ENCODE measurements around the gene SMIM45.

The SMIM45 gene

DNA sequence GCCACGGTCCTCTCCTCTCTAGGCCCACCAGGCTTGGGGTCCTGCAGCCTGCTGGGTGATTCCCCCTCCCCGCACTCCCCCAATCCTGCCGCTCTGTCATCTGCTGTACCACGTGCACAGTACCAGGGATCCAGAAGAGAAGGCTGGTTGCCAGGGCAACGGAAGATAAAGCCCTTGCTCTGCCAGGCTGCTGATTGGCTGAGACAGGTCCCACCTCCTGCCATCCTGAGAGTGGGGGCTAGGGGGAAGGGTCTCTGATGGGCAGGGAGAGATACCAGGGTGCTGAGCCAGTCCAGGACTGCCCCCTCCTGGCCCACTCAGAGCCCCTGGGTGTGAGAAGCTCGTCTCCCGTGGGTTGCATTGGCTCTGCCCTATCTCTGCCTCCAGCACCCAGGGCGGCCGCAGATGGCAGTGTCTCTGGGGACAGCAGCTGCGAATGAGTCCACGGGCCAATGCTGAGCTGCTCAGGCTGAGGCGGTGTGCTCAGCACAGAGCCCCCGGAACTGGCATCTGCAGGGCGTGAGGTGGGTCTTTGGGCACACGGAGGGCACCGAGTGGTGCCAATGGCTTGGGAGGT, at the start of gene SMIM45:
SMIM45 (plus strand) TSS at position 253 of the 577 bp plus-strand sequence.
- DNase-seq = peak; percentile 97

DNA sequence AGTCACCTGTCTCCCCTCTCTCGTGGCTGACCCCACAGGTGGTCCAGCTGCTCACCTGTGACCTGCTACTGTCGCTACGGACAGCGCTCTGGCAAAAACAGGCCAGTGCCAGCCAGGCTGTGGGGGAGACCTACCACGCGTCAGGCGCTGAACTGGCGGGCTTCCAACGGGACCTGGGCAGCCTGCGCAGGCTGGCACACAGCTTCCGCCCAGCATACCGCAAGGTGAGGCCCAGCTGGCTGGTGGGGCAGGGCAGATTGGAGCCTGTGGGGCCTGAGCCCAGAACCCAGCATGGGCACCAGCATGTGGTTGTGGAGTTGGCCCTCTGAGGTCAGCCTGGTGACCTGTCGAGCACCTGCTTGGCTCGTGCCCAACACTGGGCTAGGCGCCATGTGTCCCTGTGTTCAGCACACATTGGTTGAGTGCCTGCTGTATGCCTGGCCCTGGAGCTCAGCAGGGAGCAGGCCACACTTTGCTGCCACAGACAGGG, 49.0 kb upstream of the SMIM45 start:
- no peak for DNase-seq

DNA sequence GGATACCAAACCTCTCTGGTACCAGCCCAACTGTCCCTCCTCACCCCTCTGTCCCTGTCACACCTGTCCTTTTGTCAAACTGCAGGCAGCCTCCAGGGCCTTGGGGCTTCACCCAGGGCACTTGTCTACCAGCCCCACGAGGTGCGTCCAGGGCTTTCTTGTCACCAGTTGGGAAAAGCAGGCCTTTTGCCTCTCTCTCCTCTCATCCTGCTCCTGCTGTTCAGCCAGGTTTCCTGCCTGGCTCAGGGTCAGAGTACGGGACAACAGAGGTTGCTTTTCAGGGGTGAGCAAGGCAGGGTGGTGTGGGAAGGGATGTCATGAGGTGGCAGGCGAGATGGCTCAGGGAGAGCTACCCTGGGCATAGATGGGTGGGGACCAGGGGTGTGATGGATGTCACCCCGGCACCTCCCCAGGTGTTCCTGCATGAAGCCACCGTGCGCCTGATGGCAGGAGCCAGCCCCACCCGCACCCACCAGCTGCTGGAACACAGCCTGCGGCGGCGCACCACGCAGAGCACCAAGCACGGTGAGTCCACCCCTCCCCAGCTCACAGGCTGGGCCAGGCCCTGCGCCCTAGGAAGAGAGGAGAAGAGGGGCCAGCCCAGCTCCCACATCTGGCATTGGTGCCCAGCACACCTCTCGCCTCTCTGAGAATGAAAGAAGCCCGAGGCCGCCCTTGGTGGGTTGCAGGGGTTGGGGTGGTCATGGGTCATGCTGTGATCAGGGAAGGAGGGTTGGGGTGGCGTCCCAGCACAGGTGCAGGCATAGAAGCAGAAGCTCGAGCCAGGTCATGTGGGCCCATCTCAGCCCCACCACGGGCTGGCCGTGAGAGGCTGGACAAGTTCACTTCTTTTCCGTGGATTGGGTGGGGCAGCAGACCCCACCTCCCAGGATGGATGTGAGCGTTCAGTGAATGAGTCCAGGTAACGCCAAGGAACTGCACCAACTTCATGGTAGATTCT, 47.2 kb upstream of the SMIM45 start:
- DNase-seq = no peak

DNA sequence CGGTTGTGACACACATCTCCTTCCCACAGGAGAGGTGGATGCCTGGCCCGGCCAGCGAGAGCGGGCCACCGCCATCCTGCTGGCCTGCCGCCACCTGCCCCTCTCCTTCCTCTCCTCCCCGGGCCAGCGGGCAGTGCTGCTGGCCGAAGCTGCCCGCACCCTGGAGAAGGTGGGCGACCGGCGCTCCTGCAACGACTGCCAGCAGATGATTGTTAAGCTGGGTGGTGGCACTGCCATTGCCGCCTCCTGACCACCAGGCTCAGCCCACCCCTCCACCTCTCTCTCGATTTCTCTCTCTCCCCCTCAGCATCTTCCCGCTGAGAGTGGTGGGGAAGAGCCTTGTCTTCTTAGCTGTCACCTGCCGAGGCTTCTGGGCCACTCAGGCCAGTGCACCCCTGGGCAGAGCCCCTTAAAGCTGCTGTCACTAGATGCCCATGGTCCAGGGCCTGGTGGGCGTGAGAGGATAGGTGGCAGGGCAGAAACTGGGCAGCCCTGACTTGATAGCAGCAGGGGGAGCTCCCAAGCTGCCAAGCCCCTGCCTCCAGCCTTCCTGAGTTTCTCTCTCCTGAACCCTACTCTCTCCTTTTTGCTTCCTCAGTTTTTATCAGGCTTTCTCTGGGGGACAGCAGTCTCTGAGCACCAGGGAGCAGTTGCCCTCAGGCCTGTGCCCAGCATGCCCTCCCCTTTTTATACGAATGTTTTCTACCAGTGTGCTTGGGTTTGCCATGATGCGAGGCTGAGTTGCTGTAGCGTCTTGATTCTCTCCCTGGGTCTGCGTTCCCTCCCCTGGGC, 46.3 kb upstream of the SMIM45 start:
- DNase-seq = no peak

DNA sequence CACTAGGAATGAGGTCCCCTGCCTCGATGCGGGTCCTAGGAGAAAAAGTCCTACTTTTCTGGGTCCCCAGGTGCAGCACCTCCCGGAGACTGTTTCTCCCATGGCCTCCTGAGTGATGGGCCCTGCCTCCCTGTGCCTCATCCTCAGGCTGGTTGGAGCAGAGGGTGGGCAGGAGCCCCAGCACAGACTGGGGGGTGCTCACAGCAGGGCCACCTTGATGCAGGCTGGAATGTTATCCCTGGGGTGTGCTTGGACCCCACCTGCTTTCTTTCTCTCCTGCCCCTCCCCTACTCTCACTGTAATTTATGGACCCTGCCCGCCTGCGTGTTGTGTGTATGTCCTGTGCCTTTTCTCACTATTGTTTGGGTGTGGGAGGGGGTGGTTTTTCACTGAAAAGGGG, 45.1 kb upstream of the SMIM45 start:
- no peak for DNase-seq

DNA sequence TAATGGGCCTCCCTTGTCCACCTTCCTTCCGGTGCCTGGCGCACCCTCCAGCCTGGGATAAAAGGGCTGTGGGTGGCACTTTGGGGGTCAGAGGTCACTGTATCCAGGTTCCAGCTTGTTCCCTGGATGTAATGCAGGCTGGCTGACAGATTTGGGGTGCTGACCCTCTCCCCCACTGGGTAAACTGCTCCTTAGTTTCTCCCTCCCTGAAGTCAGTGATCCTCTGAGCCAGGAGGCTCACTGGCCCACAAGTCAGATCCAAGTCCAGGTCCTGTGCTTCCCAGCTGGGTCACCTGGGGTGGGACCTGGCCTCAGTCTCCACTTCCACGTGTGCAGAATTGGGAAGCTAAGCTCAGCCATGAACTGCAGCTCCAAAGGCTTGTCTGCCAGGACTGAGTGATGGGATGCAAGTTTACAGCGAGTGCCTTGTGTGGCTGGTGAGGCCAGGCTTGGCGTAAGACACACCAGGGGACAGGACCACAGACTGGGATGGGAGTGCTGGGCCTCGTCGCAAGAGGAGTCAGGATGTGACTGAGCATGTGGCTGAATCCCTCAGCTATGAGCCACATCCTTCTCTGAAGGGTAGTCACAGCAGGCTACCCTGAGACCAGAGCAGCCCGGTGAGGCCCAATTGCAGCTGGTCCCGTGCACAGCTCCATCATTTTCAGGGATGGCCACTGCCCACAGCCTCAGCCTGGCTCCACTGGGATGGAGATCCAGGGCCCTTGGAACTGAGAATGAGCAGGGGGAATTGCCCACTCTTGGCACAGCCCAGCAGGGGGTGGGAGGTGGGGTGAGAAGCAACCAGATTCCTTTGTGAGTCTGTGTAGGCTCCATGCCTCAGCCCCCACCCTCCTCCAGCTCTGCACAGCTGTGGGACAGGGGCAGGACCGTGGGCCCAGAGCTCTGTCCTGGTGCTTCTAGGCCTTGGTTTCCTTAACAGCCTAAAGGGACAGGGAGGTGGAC, 44.2 kb upstream of the SMIM45 start:
- DNase-seq = no peak

DNA sequence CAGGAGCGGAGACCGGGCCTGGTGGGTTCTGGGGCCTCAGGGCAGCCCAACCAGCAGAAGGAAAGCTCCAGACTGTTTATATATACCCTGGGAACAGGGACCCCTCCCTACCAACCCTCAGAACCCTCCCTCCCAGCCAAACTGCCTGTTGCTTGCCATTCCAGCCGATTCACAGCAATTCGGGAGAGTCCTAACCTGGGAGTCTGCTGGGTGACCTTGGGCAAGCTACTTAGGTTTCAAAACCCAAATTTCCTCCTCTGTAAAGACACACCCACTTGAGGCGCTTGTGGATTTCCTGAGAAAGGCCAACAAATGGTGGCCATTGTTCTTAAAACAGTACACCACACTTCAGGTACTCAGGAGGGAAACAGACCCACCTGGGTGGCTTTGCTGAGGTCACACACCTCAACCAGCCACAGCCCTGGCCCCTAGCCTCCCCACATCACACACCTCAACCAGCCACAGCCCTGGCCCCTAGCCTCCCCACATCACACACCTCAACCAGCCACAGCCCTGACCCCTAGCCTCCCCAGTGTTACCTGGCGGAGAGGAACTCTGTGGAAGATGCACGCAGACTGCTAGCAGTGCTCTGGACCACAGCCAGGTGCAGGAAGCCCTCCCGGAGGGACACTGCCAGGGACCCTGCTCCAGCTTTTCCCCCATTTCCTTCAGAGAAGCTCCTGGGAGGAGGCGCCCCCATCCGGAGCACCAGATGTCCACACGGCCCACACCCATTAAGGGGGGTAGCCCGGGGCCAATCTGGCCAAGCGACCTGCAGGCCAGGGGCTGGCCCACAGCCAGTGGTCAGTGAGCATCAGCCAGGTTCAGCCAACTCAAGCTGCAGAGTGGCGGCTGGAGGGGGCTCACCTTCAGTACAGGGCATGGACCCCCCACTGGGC, 43.3 kb upstream of the SMIM45 start:
- peak in 1 of 2 experiments; percentile 43 for DNase-seq

DNA sequence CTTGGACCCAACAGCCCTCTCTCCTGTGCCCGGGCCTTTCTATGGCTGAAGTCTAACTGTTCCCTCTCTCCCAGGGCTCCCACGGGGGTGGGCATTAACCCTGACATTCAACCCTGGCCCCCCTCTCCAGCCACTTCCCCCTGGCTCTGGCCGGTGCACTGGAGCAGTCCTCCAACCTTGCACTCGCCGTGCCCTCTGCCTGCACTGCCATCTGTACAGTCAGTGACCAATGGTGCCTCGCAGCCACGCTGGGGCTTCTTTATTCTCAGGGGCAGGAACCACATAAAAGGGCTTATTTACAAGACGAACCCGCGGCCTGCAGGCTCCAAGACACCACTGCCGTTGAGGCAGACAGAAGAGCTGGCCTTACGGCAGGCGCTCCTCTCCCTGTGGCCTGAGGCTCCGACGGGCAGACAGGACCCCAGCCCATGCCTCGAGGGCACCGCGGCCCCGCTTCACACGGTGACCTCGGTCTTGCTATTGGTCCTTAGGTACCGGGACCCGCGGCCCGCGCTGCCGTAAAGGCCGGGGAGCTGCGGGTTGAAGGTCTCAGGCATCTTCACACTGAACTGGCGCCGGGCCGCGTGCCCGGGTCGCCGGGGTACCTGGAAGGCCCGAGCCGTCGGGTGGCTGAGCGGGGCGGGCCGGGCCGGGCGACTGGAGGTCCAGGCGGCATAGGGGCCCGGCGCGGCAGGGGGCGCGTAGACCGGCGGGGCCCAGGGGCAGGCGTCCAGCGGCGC, 42.5 kb upstream of the SMIM45 start:
- DNase-seq = no peak

DNA sequence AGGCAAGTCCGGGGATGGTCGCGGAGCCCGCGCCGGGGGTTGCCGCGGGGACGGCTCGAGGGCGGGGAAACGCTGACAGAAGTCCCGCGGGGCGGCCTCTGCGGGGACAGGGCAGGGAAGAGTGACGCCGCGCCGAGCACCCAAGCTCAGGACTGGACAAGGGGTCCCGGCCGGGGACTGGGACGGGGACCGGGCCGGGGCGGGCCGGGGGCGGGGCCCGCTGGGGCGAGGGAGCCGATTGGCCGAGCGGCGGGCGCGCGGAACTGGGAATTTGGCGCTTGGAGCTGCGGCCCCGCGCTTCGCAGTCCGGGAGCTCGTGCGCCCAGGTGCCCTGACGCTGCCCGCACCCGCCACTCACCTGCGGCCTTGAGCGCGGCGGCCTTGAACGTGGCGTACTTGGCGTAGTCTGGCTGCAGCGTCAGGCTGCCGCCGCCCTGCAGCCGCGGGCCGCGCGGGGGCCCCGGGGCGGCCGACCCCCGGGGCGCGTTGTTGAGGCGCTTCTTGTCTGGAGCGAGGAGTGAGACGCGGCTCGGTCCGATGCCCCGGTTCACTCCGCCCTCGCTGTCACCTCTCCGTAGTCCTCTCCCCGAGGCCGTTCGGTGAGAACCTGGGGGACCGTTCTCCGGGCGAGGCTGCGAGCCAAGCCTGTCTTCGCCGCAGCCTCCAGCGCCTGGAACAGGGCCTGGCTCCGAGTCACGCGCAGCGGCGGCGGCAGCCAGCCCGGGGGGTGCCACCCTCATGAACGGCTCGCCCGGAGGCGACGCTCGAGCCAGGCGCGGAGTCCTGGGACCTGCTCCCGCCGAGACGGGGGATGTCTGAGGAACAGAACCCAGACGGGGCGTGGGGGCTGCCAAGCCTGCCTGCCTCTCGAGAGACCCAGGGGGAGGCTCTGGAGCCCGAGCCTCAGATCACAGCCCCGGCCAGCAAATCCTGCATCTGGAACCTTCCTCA, 41.6 kb upstream of the SMIM45 start:
- peak in 1 of 2 experiments; percentile 28 for DNase-seq

DNA sequence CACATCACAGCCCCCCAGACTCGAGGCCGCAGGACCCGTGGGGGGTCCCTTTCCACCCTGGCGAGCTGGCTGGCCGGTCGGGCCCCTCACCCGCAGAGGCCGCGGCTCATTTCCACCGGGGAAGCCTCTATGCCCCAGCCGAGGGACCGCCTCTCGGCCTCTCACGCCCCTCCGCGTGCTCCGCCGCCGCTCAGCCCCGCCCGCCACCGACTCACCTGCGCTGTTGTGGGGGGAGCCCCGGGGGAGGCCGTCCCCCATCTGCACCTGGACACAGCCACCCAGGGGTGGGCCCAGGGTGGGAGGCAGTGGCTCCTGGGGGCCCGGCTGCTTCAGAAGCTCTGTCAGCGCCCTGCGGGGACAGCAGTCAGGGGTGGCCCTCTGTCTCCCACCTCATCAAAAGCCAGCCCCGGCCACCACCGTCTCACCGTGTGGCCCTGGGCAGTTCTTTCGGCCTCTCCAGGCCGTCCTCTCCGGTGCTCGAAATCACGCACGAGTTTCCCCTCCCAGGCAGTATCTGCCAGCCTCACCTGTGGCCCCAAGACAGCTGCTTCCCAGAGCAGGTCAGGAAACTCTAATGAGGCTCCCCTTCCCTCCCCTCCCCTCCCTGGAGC, 40.8 kb upstream of the SMIM45 start:
- DNase-seq = no peak

DNA sequence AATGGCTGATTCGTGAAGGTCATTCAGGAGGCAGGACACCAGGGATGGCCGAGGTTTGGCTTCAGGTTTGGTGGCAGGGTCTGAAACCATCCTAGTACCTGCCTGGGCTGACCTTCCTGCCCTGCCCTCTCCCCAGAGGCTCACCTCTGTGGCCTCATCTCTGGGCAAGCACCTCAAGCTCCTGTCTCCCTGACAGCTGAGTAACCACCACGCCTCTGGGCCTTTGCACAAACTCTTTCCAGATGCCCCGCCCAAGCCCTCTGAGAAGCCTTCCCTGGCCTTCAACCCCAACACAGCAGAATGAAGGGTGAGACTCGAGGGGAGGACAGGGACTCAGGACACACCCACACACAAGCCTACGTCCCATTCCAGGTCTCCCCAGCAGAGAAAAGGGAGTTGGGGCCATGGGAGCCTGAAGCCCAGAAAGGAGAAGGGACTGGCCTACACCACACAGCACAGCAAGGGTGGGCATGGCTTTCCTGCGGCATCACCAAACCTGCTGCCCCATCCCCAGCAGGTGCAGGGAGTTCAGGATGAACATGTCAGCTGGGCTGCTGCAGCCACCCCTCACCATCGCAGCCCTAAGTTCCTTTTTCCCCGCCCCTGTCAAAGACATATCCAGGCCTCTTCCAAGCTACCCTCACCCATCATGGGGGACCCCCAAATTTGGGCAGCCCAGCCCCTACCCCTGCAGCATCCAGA, 39.5 kb upstream of the SMIM45 start:
- no peak for DNase-seq

DNA sequence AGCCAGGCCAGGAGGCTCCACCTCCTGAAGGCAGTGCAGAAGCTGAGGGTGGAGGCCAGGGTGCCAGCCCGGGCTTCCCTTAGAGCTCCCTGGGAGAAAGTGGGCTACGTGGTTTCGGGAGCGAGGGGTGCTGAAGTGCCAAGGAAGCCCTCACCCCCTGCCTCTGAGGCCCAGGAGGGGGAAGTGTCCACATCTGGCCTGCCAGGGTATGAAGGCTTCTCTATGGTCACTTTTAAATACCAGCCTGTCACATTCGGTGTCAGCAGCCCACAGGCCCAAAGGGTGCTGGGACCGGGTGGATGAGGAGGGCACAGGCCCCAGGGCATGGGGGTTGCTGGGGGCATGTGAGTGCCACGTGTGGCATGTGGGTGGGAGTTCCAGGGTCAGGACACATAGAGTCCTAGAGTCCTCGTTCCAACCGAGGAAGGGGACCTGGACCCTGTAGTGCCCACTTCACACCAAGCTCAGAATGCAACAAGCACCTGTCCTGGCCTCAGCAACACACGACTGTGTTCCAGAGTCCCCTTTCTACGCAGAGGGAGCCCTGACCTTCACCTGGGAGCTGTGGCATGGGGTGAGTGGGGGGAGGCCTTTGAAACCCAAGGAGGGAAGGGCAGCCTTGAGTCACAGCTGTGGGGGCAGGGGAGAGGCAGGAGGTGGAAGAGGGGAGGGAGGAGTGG, 38.8 kb upstream of the SMIM45 start:
- DNase-seq = no peak

DNA sequence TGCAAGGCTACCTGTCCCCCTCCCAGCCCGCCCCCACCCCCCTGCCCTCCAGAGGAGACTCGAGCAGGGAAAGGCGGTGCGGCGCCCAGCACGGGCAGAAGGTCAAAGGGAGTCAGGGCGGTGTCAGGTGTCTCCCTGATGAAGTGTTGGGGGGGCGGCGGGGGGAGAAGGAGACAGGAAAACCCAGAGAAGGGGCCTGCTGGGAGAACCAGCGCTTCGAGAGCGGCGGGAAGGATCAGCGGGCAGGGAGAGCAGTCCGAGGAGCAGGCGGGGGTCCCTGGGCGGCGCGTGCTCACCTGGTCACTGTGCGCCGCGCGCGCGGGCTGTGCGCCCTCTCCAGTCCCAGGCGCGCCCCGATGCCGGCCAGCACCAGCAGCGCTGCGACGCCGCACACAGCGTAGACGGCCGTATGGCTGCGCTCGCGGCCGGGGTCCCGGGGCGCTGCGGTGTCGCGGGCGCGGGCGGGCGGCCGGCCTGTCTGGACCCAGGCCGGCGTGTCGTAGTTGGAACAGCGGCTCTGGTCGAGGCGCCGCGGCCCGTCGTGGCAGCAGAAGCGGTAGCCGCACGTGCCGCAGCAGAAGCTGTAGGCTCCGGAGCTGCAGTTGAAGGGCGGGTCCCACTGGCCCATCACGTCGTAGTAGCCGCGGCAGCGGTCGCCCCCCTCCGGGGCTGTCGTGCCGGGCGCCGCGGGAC, 38.0 kb upstream of the SMIM45 start:
- DNase-seq = peak in 1 of 2 experiments; percentile 44

DNA sequence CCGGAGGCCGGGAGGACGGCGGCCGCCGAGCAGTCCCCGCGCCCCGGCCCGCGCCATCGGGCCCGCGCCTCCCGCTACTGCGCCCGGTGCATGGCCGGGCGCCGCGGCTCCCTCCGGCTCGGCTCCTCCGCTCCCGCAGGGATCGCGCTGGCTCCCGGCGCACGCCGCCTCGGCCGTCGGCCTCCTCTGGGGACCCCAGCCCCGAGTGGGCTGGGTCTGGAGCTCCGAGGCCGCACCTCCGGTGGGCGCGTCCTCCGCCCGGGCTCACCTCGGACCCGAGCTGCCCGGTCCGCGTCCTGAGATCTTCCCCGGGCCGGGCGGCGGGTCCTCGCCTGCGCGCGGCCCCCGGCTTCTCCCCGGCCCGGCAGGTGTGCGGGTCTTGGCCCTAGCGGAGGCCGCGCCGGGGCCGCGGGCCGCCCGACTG, 37.3 kb upstream of the SMIM45 start:
- no peak for DNase-seq

DNA sequence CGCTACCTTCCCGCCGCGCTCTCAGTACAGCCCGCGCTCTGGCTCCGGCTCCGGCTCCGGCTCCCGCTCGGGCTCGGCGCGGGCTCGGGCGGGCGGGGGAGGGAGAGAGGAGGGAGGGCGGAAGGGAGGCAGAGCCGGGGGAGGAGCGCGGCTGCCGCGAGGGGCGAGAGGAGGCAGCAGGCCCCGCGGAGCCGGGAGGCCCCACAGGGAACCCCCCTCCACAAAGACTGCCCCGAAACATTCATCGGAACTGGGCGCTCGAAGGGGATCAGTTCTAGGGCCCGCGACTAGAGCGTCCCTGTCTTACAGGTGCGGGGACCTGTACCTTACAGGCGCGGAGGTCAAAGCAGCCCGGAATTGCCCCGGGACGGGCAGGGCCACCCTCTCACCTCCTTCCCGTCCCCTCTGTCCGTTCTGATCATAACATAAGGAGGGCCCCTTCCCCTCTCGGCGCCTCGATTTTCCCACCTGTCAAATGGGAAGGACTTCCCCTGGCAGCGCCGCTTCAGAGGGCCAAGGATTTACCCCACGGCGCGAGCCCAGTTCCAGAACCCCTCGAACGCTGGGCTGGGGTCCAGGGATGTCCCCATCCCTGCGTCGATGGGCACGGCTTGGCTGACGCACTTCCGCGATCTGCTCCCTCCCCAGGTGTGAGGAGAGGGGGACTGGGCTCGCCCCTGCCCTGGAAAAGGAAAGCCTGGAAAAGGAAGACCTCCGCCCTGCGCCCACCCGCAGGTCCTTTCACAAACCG, 36.7 kb upstream of the SMIM45 start, which contains the start of gene SHISA8:
SHISA8 (minus strand) TSS at position 40 of the 751 bp plus-strand sequence. CDS start 407 bp downstream, outside the sequence.
- peak in 1 of 2 experiments; percentile 38 for DNase-seq

Data from NCI-H524 (cell line).